ENCODE data around the gene AHCYL1. TPM values are rescaled to one million over a fixed set of nuclear protein-coding genes. Genes with fewer than 3 reads are reported as not detected.
"Not testable (repeated sequence)": the region's sequence is repeated elsewhere in the genome, so short reads cannot be mapped to it uniquely, and the experiment has no call there.

AHCYL1 gene
- total RNA-seq, 6 experiments from 2014 or later: 51.4 to 77.5 (median 56.0) TPM

GRCh38 chr1:109950038-109950437 lies 34.5 kb upstream of the AHCYL1 start:
- Histone ChIP-seq H3K9me3 (no peaks in the 10 kb centered on the region), H3K27me3 (no peaks in the 10 kb centered on the region), H3K36me3 (no peaks in the 10 kb centered on the region), H3K4me3 (no peak overlapping the region), H3K4me1 (peaks cover 0 to 11% (median 6%) of the 10 kb centered on the region in 4 donors), H3K27ac (no peak overlapping the region)
- intact Hi-C loops (cut with DNase I): no loop called here
- 93% methylated on average over 1 of the region's 1 CpG for WGBS (ENCODE audit: insufficient coverage, low coverage, low lambda C conversion rate, missing lambda C conversion rate)
- no peak for ATAC-seq
- DNase-seq: no peak
- TF ChIP-seq CTCF (IDR thresholded peaks at IDR 0.05) (no peak), POLR2A (IDR thresholded peaks at IDR 0.05) (no peak)

GRCh38 chr1:109950509-109950908 lies 34.1 kb upstream of the AHCYL1 start:
- Histone ChIP-seq H3K4me3 (no peak overlapping the region), H3K27ac (no peak overlapping the region), H3K9me3 (no peaks in the 10 kb centered on the region), H3K36me3 (no peaks in the 10 kb centered on the region), H3K27me3 (no peaks in the 10 kb centered on the region), H3K4me1 (peaks cover 0 to 11% (median 6%) of the 10 kb centered on the region in 4 donors)
- 90% methylated on average over 2 of the region's 2 CpGs for WGBS (ENCODE audit: insufficient coverage, low coverage, low lambda C conversion rate, missing lambda C conversion rate)
- DNase-seq (no peak), ATAC-seq (no peak)
- intact Hi-C loops (cut with DNase I): no loop called here
- TF ChIP-seq CTCF (IDR thresholded peaks at IDR 0.05) (no peak), POLR2A (IDR thresholded peaks at IDR 0.05) (no peak)

GRCh38 chr1:109951501-109951900 lies 33.1 kb upstream of the AHCYL1 start:
- WGBS (ENCODE audit: insufficient coverage, low coverage, low lambda C conversion rate, missing lambda C conversion rate): 80% methylated on average over 1 of the region's 5 CpGs
- H3K27ac ChIP-seq; ATAC-seq; intact Hi-C loops (cut with DNase I); DNase-seq; H3K27me3 ChIP-seq; H3K9me3 ChIP-seq; H3K36me3 ChIP-seq; H3K4me3 ChIP-seq: not testable (repeated sequence)
- peaks cover 0 to 11% (median 6%) of the 10 kb centered on the region in 4 donors for H3K4me1 ChIP-seq

- no peak for TF ChIP-seq POLR2A (IDR thresholded peaks at IDR 0.05)
- no peak for TF ChIP-seq CTCF (IDR thresholded peaks at IDR 0.05)
- ATAC-seq: peak in 3 of 4 donors; percentile 33 to 61 (median 51)
Observed at GRCh38 chr1:109954041-109954512, 30.5 kb upstream of the AHCYL1 start.

GRCh38 chr1:109959632-109959973 lies 25.0 kb upstream of the AHCYL1 start:
- no peaks in the 10 kb centered on the region for H3K27me3 ChIP-seq
- no peaks in the 10 kb centered on the region for H3K9me3 ChIP-seq
- peak overlapping the region in 2 of 3 donors; percentile 52 to 61 for H3K27ac ChIP-seq
- H3K4me3 ChIP-seq: no peak overlapping the region
- TF ChIP-seq CTCF (IDR thresholded peaks at IDR 0.05) (no peak), POLR2A (IDR thresholded peaks at IDR 0.05) (no peak)
- H3K36me3 ChIP-seq: no peaks in the 10 kb centered on the region
- ATAC-seq (peak in 2 of 4 donors; percentile 1 to 5), DNase-seq (no peak)
- WGBS (ENCODE audit: insufficient coverage, low coverage, low lambda C conversion rate, missing lambda C conversion rate): 50% methylated on average over 1 of the region's 1 CpG
- H3K4me1 ChIP-seq: peaks cover 0 to 37% (median 15%) of the 10 kb centered on the region in 4 donors
- intact Hi-C loops (cut with DNase I): no loop called here

More at GRCh38 chr1:109954041-109954512, 30.5 kb upstream of the AHCYL1 start:
- H3K4me1 ChIP-seq: peaks cover 0 to 4% (median 2%) of the 10 kb centered on the region in 4 donors
- DNase-seq: no peak
- no peaks in the 10 kb centered on the region for H3K36me3 ChIP-seq
- H3K27ac ChIP-seq: no peak overlapping the region
- H3K9me3 ChIP-seq: no peaks in the 10 kb centered on the region
- H3K4me3 ChIP-seq: no peak overlapping the region
- H3K27me3 ChIP-seq: no peaks in the 10 kb centered on the region
- intact Hi-C loops (cut with DNase I): no loop called here
- 43% methylated on average over 1 of the region's 1 CpG for WGBS (ENCODE audit: insufficient coverage, low coverage, low lambda C conversion rate, missing lambda C conversion rate)
